Central memory CD4-positive, alpha-beta T cell (primary cell): ENCODE results near the gene GTF2H4.
A peak's percentile ranks its signal among the peaks of the same experiment; 100 is the strongest.
"Not testable (repeated sequence)": the region's sequence is repeated elsewhere in the genome, so short reads cannot be mapped to it uniquely, and the experiment has no call there.

ENCODE experiments used
- DNase-seq: peaks from one replicate; pipeline ENCODE4 v3.0.0; 2022

Gene GTF2H4

GRCh38 chr6:30926644-30927043 is 18.6 kb downstream of the GTF2H4 start:
- no peak for DNase-seq

DNA sequence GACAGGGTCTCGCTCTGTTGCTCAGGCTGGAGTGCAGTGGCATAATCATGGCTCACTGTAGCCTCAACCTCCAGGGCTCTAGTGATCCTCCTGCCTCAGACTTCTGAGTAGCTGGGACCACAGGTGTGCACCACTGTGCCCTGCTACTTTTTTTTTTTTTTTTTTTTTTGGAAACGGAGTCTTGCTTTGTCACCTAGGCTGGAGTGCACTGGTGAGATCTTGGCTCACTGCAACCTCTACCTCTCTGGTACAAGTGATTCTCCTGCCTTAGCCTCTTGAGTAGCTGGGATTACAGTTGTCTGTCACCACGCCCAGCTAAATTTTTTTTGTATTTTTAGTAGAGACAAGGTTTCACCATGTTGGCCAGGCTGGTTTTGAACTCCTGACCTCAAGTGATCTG is 19.1 kb downstream of the GTF2H4 start:
- DNase-seq: not testable (repeated sequence)

DNA sequence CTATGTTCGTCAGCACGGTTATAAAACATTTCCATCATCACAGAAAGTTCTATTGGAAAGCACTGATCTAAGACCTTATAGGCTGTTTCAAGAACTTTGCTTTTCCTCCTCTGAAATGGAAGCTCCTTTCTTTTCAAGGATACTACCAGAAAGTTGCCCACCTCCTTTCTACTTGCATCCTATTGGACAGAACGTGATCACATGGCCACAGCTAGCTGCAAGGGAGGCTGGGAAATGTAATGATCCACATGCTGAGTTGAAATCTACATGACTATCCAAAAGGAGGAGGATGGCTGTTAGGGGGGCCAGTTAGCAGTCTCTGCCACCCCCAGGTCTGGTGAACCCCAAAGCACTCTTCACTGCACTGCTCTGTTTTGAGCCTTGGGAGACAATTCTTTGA is 20.7 kb downstream of the GTF2H4 start:
- DNase-seq: no peak

GRCh38 chr6:30930506-30930905 is 22.5 kb downstream of the GTF2H4 start:
- no peak for DNase-seq

- DNase-seq: no peak
Observed at GRCh38 chr6:30931272-30931671, 23.3 kb downstream of the GTF2H4 start.

DNA sequence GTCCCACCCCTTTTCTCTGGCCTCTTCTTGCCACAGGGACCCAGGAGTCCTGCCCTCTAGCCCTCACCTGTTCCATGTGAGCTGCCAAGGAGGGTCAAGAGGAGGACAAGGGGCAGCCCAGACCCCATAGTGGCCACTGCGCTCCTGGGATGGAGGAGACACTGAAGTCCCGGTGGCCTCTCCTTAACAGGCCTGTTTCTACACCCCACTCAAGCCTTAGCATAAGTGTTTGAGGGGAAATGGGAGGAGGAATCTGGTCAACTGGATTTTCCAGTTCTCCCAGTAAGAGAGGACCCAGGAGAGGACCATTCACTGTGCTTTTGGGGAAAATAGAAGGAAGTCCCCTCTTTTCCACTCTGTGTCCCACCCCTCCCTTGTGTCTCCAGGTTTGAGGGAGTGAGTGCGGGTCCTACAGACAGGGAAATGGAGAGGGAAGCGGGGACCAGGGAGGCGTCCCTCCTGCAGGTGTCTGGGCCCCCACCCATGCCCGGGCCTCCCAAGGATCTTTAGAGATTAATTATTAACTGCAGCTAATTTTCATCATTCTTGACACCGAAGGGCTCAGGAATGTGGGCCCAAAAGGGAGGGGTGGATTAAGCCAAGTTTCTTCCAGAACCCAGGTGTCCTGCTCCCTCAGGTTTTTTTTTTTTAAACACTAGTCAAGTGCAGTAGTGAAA is 24.1 kb downstream of the GTF2H4 start, which contains the start of gene SFTA2:
Gene SFTA2, minus strand, starts transcription at position 202 of the 677 bp plus-strand sequence. Its CDS starts 74 bp downstream, at position 128.
- DNase-seq: no peak

GRCh38 chr6:30932665-30933365 is 24.8 kb downstream of the GTF2H4 start:
- no peak for DNase-seq

- DNase-seq: no peak
Observed at GRCh38 chr6:30935018-30935417, 27.0 kb downstream of the GTF2H4 start.

DNA sequence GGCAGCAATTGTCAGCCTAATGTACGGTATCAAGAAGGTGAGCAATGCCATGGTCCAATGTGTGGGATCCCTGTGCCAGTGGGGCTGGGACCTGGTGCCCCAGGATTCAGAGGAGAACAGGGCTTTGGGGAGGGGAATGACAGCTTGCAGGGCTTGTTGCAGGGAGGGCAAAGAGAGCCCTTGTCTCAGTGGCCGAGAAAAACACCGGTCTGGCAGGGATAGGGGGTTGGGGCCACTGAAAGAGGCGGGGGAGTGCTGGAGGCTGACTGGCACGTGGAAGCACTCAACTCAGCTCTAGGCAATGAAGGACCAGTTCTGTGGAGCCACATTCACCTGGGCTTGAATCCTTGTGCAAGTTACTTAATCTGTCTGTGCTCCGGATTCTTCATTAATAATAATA is 29.3 kb downstream of the GTF2H4 start:
- no peak for DNase-seq

DNA sequence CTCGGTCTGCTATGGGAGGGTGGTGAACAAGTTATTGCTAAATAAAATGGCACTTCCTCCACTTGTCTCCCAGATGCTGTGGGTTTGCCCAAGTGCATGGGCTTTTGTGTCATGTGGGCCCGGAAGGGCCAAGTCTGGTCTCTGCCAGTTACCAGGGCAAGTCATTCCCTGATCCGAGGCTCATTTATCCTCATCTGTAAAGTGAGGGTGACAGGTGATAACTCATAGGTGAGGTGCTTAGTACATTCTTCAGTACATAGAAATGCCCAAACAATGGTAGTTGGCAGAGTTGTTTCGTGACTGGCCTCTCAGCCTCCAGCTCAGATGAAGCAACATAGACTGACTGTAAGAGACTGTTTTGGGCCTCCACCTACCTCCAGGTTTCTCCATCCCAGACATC is 30.7 kb downstream of the GTF2H4 start:
- DNase-seq: no peak

DNA sequence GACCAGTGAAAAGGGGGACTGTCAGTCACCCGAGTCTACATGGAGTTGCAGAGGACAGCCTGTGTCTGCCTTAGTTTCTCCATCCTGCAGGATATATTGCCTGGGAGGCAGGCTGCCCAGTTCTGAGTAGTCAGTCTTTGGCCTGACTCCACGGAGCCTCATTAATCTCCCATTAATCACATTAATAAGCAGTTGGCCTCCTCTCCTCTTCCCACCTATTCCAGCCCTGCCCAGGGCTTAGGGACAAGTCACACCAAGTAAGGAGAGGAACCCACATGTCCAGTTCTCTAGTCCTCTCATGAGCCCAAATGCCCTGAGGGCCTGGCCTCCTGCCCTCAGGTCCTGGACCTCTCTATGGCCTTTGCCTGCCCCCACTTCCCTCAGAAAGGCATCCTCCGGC is 31.5 kb downstream of the GTF2H4 start:
- no peak for DNase-seq

- DNase-seq: no peak
Observed at GRCh38 chr6:30940361-30940986, 32.5 kb downstream of the GTF2H4 start, which contains the start of gene MUCL3. MUCL3 (plus strand) TSS chr6:30940973; CDS start chr6:30941000, 27 bp downstream.

DNA sequence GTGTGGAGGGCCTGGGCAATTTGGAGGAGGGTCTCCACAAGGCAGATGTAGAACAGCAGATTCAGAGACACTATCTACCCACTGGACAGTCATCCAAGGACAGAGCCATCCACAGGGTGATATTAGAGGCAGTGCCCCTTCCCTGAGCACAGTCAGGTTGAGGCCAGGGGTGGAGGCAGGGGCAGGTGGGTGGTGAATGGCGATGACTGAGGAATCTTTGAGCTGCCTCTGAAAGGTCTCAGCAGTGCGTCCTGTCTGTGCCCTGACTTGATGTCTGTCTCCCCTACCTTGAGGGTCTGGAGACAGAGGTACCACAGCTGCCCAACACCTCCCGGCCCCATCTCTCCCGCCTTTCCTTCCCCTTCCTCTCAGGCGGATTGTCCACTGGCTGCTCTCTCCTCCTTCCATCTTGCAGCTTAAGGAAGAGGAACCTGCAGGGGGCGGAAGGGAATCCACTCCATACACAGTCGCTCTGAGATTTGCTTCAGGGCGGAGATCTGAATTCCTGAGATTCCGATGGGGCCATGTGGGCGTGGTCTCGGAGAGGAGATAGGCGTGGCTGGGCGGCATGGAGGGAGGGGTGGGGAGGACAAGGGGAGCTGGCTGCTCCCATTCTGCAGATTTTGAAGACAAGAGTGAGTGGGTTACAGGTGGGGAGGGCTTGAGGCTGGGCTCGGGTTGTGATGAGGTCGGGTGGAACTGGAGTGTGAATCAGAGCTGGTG is 34.5 kb downstream of the GTF2H4 start:
- DNase-seq: no peak

DNA sequence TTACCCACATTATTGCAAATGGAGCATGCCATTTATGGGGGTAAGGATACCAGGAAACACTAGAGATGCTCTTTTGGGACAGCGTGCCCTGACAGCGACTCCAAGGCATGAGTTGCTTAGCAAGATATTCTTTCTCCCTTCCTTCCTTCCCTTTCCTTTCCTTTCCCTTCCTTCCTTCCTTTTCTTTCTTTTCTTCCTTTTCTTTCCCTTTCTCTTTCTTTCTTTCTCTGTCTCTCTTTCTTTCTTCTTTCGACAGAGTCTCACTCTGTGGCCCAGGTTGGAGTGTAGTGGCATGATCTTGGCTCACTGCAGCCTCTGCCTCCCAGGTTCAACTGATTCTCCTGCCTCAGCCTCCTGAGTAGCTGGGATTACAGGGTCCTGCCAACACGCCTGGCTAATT is 36.0 kb downstream of the GTF2H4 start:
- DNase-seq: no peak

DNA sequence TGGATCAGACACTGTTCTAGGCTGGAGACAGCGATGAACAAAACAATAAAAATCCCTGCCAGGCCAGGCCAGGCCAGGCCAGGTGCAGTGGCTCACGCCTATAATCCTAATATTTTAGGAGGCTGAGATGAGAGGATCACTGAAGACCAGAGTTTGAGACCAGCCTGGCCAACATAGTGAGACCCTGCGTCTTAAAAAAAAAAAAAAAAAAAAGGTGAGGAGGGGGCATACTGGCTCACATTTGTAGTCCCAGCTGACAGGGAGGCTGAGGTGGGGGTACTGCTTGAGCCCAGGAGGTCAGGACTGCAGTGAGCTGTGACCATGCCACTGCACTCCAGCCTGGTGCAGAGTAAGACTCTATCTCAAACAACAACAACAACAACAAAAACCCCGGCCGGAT is 37.3 kb downstream of the GTF2H4 start:
- DNase-seq: no peak

GRCh38 chr6:30947231-30947630 is 39.2 kb downstream of the GTF2H4 start:
- DNase-seq: no peak

DNA sequence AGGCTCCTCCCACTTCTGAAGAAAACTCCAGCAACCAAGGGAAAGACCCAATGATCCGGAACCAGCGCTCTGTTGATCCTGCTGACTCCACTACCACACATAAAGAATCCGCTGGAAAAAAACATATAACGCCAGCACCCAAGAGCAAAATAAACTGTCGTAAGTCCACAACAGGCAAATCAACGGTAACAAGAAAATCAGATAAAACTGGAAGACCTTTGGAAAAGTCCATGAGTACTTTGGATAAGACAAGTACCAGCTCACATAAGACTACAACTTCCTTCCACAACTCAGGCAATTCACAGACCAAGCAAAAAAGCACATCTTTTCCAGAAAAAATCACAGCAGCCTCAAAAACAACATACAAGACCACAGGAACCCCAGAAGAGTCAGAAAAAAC is 40.8 kb downstream of the GTF2H4 start:
- DNase-seq: no peak

- no peak for DNase-seq
Observed at GRCh38 chr6:30951907-30952469, 44.0 kb downstream of the GTF2H4 start.

- DNase-seq: no peak
Observed at GRCh38 chr6:30954631-30955366, 46.8 kb downstream of the GTF2H4 start.

DNA sequence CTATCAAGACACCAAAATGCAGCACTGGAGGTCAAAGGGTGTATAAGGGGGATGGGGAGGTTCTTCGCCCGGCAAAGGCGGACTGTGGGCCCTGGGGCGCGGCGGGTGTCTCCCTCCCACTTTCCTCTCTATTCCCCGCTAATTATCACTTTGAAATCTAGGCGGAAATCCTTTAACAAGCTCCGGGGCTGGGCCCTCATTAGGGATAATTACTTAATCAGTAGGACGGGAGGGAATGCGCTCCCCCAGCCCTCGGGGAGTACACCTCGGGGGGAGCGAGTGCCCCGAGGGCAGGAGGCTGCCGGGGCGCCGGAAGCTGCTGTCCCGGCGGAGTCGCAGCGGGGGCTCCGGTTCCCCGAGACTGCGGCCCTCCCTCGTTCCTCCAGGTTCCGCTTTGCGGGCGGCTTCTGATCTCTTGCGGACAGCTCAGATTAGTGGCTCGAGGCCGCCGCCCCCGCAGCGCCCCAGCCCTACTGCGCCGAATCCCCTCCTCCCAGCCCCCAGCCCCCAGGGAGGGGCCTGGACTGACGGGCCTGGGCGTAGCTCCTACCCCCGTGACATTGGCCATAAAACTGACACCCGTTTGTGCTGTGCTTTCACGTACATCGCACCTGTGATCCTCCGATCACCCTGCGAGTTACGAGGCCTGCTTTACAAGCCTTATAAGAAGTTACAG is 47.5 kb downstream of the GTF2H4 start:
- peak; percentile 44 for DNase-seq

DNA sequence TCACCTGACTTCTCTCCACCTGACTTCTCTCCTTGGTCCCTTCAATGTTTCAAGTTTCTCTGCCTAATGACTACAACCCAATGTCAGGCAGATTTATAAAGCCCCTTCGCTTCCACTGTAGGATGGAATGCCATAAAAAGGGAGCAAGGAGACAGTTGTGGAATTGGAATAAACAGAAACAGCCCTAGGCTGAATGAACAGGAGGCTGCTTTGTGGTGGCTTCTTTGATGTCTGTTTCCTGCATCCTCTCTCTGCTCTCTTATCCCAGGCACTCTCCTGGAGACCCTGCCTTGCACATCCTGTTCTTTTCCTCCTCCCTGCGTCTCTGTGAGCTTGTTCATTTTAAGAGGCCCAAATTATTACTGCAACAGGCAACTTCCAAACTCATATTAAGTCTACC is 49.7 kb downstream of the GTF2H4 start:
- no peak for DNase-seq
